ENCODE data around the gene GNG4.
"Not testable (repeated sequence)": the region's sequence is repeated elsewhere in the genome, so short reads cannot be mapped to it uniquely, and the experiment has no call there.

The GNG4 gene

GRCh38 chr1:235624721-235625333 lies 24.8 kb downstream of the GNG4 start:
- DNase-seq (ENCODE audit: low spot score), result peak; percentile 25

GRCh38 chr1:235622936-235623779 lies 26.4 kb downstream of the GNG4 start:
- no peak for DNase-seq (ENCODE audit: low spot score)

- not testable (repeated sequence) for DNase-seq (ENCODE audit: low spot score)
Measured at GRCh38 chr1:235619149-235619548, 30.4 kb downstream of the GNG4 start.

- peak; percentile 87 for DNase-seq (ENCODE audit: low spot score)
Measured at GRCh38 chr1:235617808-235618207, 31.8 kb downstream of the GNG4 start.

GRCh38 chr1:235617140-235617539 lies 32.4 kb downstream of the GNG4 start:
- no peak for DNase-seq (ENCODE audit: low spot score)

- DNase-seq (ENCODE audit: low spot score), result no peak
Measured at GRCh38 chr1:235614442-235614954, 35.1 kb downstream of the GNG4 start.

GRCh38 chr1:235613602-235614001 lies 36.0 kb downstream of the GNG4 start:
- no peak for DNase-seq (ENCODE audit: low spot score)

- no peak for DNase-seq (ENCODE audit: low spot score)
Measured at GRCh38 chr1:235612761-235613160, 36.8 kb downstream of the GNG4 start.

GRCh38 chr1:235610157-235610556 lies 39.4 kb downstream of the GNG4 start:
- DNase-seq (ENCODE audit: low spot score), result no peak

GRCh38 chr1:235608278-235608677 lies 41.3 kb downstream of the GNG4 start:
- no peak for DNase-seq (ENCODE audit: low spot score)

- DNase-seq (ENCODE audit: low spot score), result no peak
Measured at GRCh38 chr1:235607284-235607683, 42.3 kb downstream of the GNG4 start.

- DNase-seq (ENCODE audit: low spot score), result no peak
Measured at GRCh38 chr1:235601104-235601503, 48.5 kb downstream of the GNG4 start.

- no peak for DNase-seq (ENCODE audit: low spot score)
Measured at GRCh38 chr1:235599536-235599935, 50.0 kb downstream of the GNG4 start.

- peak; percentile 64 for DNase-seq (ENCODE audit: low spot score)
Measured at GRCh38 chr1:235597867-235598553, 51.6 kb downstream of the GNG4 start.

- no peak for DNase-seq (ENCODE audit: low spot score)
Measured at GRCh38 chr1:235595079-235595478, 54.5 kb downstream of the GNG4 start.

- DNase-seq (ENCODE audit: low spot score), result not testable (repeated sequence)
Measured at GRCh38 chr1:235594281-235594895, 55.2 kb downstream of the GNG4 start.

- peak; percentile 27 for DNase-seq (ENCODE audit: low spot score)
Measured at GRCh38 chr1:235588916-235589515, 60.6 kb downstream of the GNG4 start.

GRCh38 chr1:235588156-235588555 lies 61.4 kb downstream of the GNG4 start:
- no peak for DNase-seq (ENCODE audit: low spot score)

- no peak for DNase-seq (ENCODE audit: low spot score)
Measured at GRCh38 chr1:235586992-235587391, 62.6 kb downstream of the GNG4 start.

GRCh38 chr1:235586413-235586812 lies 63.2 kb downstream of the GNG4 start:
- DNase-seq (ENCODE audit: low spot score), result no peak

GRCh38 chr1:235584973-235585372 lies 64.6 kb downstream of the GNG4 start:
- DNase-seq (ENCODE audit: low spot score), result no peak

GRCh38 chr1:235583511-235584001 lies 66.0 kb downstream of the GNG4 start:
- DNase-seq (ENCODE audit: low spot score), result peak; percentile 11

All from AG20443 (cell line).